ENCODE measurements around the gene SBF1.
A peak's percentile ranks its signal among the peaks of the same experiment; 100 is the strongest.

Gene SBF1

GRCh38 chr22:50506611-50507420, 32.0 kb upstream of the SBF1 start:
- DNase-seq, result peak; percentile 60

- DNase-seq, result peak; percentile 60
Measured at GRCh38 chr22:50505776-50506610, 31.2 kb upstream of the SBF1 start.

GRCh38 chr22:50505276-50505775, 30.5 kb upstream of the SBF1 start:
- no peak for DNase-seq

DNA sequence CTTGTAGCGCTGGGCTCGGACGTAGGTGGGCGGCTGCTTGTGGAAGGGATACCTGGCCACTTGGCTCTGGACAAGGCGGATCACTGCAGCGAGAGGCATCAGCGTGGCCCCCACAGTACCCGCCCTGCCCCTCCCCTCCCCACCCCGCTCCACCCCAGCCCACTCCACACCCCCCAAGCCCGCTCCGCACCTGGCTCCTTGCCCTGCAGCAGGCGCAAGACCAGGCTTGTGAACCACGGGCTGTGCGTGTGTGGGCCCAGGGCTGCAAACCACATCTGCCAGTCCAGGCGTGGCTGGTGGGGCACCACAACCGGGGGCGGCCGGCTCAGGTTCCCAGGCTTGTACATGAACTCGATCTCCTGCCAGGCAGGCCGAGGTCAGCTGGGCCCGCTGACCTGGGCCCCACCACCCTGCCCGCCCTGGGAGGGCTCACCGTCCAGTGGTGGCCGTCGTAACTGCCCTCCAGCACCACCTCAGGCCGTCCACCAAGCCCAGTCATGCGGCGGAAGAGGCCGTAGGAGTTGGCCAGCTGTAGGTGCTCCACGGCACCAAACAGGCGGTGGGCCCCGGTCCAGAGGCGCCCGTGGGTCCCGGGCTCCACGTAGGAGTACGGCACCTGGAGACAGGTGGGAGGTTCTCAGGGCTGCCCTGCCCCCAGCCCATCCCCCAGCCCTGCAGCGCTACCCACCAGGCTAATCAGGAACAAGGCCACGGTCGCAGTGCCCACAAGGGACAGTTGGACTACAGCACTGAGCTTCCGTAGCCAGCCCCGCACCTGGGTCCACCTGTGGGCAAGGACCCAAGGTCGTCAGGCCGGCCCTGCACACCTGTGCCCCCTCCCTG, 29.8 kb upstream of the SBF1 start:
- no peak for DNase-seq

DNA sequence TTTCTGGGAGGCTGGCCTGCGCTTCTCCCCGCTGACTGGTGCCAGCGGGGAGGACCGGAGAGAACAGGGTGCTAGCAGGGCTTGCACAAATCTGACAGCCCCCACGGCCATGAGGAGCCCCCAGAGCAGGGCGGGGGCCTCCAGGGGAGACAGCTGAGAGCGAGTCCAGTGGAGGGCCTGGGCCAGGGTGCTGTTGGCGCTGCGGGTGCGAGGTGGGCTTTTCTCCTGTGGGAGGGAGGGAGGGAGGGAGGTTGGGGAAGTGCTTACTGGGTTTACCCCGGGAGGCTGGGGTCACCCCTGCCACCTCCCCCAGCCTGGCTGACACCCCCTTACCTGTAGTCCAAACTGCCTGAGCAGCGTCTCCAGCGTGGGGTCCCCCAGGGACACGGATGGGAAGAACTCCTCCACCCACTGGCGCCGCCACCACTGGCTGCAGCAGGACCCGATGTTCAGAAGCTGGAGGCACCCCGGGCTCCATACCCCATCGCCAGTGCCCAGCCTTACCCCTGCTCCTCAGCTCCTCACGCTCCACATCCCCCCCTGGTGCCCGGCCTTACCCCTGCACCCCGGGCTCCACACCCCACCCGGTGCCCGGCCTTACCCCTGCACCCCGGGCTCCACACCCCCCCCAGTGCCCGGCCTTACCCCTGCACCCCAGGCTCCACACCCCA, 28.8 kb upstream of the SBF1 start:
- DNase-seq, result no peak

- DNase-seq, result no peak
Measured at GRCh38 chr22:50502628-50503474, 28.0 kb upstream of the SBF1 start.

GRCh38 chr22:50502096-50502495, 27.3 kb upstream of the SBF1 start:
- no peak for DNase-seq

- no peak for DNase-seq
Measured at GRCh38 chr22:50500452-50500851, 25.6 kb upstream of the SBF1 start.

DNA sequence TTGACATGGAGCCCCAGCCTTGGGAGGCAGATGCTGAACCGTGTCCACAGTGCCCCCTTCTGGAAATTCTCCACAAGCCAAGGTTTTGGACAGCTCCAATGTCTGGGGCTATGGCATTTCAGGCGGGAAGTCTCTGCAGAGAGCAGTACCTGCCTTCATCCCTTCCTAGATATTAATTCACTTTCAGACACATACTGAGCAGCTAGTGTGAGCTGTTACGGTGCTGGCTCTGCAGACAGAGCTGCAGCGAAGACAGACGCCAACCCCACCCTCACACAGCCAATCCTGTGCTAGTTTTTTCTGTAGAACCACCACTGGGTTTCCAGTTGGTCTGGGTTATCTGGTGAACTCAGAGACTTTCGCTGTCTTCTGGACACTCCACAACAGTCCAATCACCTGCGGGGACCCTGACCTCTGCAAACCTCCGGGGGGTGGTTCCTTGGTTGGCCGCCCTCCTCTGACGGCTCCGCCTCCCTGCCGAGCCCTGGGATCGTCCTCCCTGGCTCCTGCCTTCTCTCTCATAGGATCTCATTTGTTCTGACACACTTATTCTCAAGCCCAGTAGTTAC, 23.6 kb upstream of the SBF1 start:
- peak; percentile 82 for DNase-seq

GRCh38 chr22:50497093-50497492, 22.3 kb upstream of the SBF1 start:
- DNase-seq, result no peak

DNA sequence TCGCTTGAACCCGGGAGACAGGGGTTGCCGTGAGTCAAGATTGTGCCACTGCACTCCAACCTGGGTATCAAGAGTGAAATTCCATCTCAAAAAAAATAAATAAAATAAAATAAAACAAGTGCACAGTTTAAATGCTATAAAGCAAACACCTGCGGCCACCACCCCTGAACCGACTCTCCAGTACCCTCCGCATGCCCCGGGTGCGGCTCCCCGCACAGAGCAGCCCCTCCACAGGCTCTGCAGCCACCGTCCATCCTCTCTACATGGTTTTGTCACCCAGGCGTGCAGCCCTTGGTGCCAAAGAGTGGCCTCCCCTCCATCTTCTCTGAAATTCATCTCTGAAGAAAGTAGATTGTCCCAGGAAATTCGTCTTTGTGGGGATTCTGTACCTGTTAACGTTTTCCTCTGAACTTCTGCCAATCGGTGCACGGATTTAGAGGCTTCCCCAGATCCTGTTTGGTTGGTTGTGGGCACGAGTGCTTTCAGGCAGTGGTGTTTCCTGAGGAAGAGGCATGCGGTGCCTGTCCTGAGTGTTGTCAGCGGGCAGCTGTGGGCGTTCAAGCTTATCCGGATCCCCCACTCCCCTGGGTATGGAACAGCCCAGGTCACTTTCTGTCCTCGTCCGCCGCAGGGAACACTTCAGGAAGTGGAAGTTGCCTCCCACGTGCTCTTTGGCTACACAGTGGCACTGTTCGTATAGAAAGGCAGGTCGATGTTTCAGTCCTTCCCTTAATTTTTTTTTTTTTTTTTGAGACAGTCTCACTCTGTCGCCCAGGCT, 15.9 kb upstream of the SBF1 start:
- no peak for DNase-seq

DNA sequence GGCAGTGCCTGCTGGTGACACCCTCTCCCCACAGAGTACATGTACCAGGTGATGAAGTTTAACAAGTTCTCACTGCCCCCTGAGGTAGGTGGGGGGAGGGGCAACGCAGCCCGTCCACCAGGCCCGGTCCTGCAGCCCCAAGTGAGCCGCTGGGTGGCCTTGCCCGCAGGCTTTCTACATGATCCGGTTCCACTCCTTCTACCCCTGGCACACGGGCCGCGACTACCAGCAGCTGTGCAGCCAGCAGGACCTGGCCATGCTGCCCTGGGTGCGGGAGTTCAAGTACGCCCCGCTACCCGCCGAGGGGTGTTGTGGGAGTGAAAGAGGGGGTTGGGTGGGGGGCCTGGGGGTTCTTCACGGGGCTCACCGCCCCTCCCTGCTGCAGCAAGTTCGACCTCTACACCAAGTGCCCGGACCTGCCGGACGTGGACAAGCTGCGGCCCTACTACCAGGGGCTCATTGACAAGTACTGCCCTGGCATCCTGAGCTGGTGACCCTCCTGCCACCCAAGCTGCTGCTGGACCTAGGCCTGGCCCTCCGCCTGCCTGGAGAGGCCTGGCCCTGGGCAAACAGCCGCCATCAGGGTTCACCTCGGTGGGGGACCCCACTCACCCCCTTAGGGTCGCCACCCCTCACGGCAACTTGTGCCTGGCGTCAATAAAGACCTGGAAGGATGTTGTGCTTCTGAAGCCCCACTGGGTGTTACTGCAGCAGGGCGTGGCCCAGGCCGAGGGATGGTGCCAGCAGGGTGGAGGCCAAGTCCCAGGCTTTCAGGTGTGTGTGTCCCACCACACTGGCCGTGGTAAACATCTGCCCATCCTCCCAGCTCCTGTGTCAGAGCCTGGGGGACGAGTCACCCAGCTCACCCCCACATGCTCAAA, 14.8 kb upstream of the SBF1 start:
- no peak for DNase-seq

DNA sequence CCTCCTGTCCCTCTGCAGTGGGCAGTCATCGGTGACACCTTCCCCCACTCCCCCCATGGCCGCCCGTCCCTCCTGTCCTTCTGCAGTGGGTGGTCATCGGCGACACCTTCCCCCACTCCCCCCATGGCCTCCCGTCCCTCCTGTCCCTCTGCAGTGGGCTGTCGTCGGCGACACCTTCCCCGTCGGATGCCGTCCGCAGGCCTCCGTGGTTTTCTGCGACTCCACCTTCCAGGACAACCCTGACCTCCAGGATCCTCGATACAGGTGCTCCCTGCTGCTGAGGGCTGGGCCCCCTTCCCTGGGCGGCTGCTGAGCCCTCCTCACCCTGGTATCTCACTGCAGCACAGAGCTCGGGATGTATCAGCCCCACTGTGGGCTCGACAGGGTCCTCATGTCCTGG, 14.1 kb upstream of the SBF1 start:
- DNase-seq, result no peak

GRCh38 chr22:50488006-50488677, 13.3 kb upstream of the SBF1 start:
- DNase-seq, result no peak

GRCh38 chr22:50487290-50488005, 12.6 kb upstream of the SBF1 start:
- DNase-seq, result no peak

DNA sequence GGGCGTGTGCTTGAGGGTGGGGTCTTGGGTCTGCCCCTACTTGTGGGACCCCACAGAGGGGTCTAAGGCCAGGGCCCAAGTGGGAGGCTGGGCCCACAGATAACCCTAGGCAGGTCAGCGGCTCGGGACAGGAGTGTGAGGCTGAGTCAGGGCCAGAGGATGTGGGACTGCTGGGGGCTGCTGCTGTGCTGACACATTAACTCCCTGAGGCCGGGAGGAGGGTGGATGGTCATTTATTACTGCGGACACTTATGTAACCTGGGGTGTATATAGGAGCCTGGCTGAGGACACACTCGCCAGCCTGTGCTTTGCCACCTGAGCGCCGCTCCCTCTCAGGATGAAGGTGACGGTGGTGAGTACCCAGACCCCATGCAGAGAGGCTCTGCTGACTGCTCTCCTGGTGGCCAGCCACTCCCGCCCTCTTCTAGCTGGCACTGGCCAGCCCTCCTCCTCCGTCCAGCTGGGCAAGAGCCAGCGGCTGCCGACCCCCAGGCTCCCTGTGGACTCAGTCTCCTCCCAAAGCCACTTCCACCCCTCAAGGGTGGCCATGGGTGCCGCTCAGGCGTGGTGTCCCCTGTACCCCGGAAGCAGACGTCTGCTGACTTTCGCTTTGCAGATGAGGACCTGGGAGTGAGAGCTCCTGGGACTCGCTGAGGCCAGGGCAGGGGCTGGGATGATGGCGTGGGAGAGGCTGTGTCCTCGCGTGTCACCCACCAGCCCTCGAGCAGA, 11.9 kb upstream of the SBF1 start, which contains the start of gene MIOX:
TSS of gene MIOX (plus strand) at position 299 of the 729 bp plus-strand sequence. CDS start at position 338, 39 bp downstream.
- no peak for DNase-seq
